HG03025 (cell line): ENCODE results near the gene PIP4K2A.
A peak's percentile ranks its signal among the peaks of the same experiment; 100 is the strongest.

Experiments used
- ATAC-seq: cut with Tn5 transposase; IDR thresholded peaks from one replicate; pipeline ENCODE4 v1.9.1; 2021; ENCODE audit warnings: mild to moderate bottlenecking, moderate library complexity; ENCODE audit not compliant: unreplicated experiment, low FRiP score

PIP4K2A gene

DNA sequence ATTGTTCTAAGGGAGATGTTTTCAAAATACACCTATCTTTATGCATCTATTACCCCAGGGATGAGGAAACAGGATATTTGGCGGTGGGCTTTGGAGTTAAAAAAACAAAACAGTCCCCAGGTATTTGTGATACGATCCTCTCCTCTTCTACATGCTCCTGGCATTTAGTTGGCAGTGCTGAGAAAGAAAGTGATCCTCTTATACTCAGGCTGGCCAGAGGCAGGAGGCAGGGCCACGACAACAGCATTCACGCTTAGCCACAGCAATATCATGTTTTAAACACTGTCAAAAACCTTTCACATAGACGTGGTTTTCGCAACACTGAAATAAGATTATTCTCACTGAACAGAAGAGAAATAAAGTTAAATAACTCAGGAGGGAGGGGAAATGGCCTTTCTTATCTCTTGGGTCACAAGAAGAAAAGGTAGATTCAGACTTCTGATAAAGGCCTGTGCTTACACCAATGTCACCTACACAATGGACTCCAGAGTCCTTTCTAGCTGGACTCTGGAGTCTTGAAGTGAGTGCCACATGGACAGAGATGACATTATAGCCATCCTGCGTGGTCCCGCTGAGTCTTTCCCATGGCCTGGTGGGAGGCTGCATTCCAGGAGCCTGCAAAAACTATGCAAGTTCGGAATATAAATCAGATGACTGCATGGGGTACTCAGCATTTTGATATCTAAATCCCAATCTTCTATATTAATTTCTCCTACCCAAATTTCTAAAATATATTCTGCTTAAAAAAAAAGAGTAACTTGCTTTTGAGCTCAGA lies 88.7 kb downstream of the PIP4K2A start:
- ATAC-seq: no peak

DNA sequence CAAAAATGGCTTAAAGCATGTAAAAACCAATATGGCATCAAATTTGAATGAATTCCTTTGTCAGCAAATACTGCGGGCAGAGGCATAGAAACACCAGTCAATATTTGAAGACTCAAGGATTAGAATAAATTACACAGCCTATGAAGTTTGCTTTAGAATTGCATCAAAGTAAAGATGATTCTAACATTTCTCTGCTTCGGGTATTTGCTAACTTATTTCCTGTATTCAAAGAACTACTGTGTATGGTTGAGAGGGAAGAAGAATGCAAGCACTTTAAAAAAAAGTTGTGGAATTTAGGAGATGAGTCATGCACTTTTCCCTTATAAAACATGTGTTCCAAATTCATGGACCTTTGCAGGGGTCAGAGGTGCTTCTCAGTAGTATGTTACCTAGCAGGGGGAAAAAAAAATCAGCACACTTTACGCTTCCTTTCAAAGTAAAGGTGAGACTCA lies 90.1 kb downstream of the PIP4K2A start:
- no peak for ATAC-seq

DNA sequence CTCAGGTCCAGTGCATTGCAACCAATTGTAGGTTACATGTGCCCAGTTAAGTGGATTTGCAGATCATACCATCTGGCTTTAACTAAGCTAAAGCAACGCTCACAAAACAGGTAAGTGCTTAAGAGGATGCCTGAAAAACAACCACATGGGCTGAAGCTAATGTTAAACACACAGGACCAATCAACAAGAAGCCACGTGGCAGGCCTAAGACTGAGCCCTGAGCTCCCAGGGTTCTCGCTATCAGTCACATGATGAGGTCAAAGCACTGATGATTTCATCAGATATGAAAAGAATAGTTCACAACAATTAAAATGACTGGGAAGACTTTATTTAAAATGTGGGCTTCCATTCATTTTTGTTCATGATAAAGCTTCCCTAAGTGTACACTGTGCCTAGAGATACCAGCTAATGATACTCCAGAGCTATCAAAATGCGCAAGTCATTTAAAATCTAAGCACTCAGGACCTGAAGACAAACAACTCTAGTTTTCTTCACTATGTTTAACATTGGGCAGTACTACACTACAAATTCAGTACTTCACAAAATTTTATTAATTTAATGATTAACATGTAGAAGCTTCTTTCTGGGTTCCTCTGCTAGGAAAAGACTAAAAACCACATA lies 90.6 kb downstream of the PIP4K2A start:
- ATAC-seq: no peak

DNA sequence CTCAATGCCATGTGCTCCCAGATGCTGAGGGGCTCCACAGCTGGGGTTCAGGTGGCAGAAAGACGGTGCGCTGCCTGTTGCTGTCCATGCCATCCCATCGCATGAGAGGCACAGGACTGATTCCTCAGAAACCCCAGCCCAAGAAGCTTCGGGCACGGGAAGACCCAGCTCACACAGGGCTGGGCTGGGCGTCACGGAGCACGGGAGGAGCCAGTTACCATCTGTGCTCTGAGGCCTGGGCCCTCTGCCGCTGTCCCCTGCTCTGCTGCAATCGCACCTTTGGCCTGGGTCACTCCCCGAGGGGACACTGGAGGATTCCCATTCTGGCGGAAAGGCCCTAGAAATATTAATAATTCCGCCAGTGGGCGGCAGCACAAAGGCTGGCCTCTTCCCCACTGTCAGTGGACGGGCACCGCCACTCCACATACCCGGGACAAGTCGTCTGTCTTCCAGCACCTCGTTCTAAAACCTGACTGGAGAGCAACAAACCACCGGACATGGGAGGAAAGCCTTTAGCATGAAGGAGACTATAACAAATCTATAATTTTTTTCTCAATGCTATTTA lies 92.1 kb downstream of the PIP4K2A start:
- no peak for ATAC-seq

DNA sequence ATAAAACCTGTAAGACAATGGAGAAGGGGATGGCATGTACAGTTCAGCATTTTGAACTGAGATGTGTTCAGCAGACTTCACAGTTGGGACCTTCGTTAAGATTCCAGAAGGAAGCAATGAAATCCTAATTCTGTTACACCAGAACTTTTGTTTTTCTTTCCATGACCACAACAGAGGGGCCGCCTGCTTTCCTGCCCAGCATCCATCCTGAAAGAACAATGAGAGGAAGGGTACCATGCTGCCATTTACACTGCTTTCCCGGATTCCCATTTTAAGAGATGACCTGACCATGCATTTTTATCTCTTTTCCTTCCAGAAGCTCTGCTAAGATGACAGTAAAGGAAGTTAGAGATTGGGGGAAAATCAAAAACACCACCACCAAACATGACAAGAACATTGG lies 92.7 kb downstream of the PIP4K2A start:
- no peak for ATAC-seq

DNA sequence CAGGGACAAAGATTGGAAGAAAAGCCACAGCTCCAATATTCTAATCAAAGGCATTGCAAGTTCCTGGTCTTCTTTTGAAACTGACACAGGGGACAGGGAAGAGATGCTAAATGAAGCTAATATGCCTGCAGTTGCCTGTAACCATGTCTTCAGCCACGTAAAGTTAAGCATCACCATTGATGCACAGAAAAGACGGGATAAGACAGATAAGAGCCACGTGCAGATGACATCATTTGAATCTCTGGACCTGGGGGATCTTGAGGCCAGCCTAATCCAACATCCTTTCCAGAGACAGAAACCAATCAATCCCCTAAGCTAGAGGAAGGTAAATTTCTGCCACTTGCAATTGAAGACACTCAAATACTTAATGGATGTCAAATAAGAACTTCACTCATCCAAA lies 93.4 kb downstream of the PIP4K2A start:
- no peak for ATAC-seq

DNA sequence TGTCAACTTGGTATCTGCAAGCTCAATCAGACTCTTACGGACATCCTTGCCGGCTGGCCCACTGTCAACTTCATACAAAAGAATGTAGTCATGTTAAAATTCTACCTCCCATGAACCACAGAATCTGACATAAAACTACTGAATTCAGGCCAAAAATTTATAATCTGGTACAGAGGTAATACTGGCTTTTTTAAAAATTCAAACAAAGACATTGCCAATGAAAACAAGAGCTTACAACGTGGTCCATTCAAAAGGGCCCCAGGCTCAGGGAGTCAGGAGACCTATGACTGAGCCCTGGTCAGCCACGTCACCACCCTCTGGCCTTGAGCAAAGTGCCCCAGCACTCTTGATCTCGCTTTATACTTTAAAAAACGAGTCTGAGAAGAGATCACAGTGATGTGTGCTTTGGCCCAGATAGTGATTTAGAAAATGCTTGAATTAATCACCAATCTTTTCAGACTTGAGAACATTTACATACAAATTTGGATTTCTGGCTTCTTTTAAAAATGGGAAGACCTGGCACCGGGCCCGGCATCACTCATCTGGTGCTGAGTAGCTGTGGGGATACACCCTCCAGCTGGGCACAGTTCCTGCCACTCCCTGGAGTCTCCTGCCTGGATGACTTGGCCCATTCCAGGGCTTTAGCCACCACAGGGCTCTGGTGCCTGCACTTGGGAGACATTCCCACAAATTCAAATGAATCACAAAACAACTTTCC lies 94.1 kb downstream of the PIP4K2A start:
- ATAC-seq: no peak

DNA sequence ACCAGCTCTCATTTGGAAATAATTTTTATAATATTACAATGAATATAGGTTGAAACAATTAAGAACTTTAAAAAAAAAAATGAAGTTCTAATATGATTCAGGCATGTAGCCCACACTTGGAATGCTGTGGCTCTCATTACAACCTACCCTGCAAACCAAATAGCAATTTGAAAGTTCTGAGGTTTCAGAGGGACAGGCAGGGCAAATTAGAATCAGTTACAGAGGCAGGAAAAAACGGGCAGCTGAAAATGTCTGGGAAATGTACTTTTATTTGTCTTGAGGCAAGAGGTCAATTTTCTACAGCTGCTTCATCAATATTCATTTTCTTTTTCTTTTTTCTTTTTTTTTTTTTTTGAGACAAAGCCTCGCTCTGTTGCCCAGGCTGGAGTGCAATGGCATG lies 95.3 kb downstream of the PIP4K2A start:
- ATAC-seq: no peak

DNA sequence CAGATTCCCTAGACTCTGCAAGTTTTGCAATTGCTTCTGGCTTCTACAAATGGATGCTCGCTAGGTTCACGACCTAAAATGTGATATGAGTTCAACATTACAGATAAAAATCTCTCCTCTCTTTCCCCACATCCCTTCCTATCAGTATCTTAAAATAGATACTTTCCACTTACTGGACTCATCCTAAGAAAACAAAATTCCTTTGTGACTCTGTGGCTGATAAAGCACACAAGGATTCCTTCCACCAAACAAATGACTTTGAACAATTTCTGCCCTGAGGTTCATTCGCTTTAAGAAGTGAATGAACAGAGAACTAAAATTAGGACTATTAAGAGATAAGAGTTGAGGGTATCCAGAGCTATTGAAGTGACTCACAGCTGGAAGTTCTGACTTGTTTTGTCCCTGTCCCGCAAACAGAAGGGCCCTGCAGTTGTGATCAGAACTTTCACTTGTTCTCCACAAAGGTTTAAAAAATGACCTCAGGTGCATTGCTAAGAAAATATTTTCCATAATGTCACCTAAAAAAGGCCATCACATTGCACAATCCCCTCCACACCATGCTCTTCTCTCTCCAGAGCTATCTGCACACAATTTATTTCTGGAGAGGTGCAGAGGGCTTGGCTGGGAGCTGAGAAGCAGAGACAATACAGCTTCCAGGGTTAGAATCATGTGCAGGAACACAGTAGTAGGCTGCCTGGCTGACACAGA lies 96.1 kb downstream of the PIP4K2A start:
- ATAC-seq: no peak

DNA sequence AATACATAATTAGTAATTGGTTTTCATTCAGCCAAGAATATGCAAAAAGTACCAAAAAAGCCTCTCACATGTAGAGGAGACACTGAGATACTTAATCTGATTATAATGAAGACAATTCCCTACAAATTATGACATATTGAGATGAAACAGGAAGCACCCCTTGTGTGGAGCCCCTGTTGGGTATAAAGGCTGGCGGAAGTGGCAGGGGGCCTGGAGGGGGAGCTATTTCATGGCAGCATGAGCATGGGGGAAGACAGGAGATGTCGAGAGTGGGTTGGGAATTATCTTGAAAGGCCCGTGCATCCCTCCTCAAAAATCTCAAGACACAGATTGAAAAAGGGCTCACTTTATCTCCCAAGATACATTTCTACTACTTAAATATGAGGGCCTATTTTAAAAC lies 96.9 kb downstream of the PIP4K2A start:
- no peak for ATAC-seq

DNA sequence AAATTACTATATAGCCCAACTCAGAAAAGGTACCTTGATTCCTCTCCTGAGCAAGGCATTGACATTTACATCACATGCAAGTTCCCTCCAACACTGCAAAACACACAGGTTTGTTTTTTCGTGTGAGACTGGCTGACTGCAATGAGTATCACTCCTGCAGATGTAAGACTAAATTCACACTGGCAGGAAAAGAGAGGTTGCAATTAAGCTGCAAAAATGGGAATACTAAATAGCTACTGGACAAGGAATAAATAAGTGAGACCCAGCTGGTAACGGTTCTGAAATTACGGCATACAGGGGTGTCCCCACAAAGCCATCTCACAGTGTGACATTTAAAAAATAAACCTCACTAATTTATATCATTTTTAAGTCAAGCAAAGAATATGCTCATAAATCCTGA lies 97.3 kb downstream of the PIP4K2A start:
- ATAC-seq: no peak

DNA sequence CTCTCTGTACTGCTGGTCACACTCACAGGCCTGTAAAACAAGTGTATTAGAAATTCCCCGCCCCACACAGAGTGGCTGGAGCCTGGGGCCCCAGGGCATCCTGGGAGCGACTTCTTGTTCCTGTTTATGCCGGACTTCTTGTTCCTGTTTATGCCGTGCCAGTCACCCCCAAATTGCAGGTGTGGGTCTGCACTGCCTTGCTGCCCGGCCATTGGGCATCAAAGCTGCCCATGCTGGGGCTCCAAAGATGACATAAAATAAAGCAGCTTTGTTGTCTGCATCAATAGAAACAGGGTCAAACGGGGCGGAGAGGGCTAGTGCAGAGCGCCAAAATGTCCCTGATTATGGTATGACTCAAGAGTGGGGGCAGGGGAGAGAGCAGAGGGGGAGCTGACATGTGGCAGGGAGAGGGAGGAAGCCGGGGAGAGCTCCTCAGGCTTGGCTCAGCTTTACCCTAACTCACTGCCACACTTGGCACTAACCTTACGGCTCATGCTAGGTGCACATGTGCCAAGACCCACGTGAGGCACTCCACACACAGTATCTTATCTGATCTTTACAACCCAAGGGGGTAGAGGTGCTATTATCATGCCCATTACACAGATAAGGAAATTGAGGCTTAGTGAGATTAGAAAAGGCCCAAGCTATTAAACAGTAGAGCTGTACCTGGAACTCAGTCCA lies 98.4 kb downstream of the PIP4K2A start:
- peak; percentile 65 for ATAC-seq

DNA sequence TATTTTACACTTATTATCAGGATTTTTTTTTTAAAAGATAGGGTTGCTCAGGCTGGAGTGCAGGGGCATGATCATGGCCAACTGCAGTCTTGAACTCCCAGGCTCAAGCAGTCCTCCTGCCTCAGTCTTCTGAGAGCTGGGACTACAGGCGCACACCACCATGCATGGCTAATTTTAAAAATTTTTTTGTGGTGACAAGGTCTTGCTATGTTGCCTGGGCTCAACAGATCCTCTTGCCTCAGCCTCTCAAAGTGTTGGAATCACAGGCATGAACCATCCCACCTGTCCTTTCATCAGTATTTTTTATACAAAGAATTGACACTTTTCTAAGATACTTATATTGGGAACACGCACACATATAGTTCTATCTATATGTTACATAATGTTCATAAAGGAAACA lies 99.3 kb downstream of the PIP4K2A start:
- no peak for ATAC-seq

DNA sequence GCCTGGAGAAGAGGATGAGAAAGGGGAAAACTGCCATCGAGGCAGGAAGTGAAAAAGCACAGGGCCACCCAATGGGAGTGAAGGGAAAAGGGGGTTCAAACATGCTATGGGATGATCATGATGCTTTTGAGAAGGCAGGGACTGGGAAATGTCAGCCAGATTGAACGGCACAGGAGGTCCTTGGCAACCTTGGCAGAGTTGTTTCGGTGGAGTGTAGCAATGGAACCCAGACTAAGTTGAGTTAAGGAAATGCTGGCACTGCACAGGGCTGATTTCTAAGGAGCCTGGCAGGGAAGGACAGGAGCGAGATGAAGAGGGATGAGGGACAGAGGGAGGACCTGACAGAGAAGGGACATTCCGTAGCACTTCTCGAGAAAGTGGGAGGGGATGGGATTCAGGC lies 101.4 kb downstream of the PIP4K2A start:
- no peak for ATAC-seq

DNA sequence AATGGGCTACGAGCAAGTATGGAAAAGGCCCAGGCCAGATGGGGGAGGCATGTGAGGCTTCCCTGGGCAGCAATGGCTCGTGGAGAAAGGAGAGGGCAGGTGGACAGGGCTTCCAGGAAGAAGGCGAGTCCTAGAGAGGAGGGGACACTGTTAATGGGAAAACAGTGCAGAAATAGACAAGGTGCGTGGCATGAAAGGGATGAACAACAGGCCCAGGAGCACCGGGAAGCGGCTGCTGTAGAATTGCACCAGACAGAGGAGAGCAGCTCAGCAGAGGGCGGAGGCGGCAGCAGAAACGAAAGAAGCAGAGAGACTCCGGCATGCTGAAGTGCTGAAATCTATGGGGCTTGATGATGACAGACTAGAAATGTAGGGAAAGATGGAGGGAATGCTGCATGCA lies 102.1 kb downstream of the PIP4K2A start:
- ATAC-seq: no peak

DNA sequence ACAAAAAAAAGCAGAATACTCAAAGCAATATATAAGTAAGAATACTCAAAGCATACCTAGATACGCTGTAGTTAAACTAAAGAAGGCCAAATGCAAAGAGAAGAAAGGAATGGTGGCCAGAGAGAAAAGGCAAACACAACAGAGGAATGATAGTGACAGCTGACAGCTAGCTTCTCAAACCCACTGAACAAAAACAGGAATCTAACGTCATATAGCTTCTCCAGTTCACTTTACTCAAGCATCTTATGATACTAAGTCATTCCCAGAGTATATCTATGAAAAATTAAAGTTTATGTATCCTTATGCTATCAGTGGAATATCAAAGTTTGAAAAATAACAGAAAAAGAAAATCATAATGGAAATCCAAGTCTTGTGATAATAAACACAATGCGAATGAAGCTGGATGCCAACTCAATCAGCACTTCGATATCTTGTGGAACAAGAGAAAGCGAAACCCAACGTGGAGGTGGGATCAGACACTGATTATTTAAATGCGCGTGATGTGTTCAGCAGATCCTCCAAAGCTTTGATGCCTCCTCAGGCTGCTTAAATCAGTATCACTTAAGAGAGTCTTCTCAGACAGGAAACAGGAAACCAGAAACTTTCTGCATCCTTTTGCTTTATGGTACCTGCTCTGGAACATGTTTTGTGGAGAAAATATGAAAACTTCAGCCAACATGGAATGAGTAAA lies 102.8 kb downstream of the PIP4K2A start:
- ATAC-seq: no peak

DNA sequence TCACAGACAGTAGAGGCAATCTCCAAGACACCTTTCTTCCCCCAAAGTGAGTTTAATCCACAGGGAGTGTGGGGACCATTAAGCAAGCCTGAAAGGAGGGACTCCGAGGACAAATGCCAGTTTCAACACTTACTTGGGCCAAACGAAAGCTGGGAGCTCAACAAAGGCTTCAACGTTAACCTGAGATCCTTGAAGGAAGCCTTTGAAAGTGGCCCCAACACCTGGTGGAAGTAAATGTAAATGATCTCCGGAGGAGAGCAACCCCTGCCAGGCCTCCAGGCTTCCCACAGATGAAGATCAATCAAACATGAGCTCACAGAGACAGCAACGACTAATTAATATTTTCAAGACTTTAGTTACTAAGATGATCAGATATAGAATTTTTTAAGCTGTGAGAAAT lies 103.8 kb downstream of the PIP4K2A start:
- no peak for ATAC-seq

DNA sequence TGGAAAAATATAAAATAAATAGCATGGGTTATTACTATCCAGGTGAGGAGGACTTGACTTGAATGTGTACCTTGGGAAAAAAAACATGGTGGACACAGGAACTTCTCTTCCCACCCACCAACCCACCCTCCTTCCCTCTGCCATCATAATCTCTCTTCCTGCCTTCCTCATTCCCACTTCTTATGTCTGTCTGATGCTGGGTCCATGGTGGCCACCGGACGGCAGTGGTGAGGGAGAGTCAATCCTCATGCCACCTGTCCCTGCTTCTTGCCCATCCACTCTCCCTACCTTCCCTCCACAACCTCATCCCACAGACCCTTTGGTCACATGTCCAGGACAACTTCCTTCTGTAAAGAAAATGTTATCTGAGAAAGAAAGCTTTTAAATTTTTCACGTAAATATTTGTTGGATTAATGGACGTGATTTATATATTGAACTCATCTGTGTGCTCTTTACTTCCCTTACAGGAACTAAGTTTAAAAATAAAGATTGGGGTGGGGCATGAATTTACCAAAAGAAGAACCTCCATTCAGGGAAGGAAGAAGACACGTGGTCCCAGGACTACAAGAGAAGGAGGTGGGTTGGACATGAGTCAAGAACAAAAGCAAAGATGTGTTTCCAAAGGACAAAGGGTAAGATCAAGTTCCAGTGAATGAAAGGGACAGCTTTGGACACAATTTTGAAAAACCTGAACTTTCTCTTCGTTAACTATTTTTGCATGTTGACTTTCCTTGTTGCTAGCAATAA lies 104.5 kb downstream of the PIP4K2A start:
- ATAC-seq: no peak

DNA sequence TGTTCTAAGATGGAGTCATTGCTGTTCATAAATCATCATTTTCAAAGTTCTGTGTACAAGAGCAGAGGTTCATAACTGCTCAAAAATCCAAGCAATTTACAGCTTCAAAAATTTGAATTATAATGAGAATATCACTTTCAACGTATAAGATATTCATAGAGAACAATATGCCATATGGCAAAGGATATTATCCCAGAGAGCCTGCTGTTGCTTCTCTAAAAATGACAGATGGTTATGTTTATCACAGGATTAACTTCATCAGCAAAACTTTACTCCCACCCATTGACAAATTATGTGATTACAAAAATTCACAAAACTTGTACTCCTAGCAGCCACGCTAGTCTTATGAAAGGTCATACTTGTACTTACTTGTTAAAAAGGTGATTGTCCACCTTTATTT lies 105.1 kb downstream of the PIP4K2A start:
- no peak for ATAC-seq
